Fibroblast of skin of right biceps (primary cell): ENCODE results near the gene LAPTM5.

Experiments used
- DNase-seq: peaks from one replicate; pipeline ENCODE4 v3.0.0-alpha.2; 2013

LAPTM5 gene

DNA sequence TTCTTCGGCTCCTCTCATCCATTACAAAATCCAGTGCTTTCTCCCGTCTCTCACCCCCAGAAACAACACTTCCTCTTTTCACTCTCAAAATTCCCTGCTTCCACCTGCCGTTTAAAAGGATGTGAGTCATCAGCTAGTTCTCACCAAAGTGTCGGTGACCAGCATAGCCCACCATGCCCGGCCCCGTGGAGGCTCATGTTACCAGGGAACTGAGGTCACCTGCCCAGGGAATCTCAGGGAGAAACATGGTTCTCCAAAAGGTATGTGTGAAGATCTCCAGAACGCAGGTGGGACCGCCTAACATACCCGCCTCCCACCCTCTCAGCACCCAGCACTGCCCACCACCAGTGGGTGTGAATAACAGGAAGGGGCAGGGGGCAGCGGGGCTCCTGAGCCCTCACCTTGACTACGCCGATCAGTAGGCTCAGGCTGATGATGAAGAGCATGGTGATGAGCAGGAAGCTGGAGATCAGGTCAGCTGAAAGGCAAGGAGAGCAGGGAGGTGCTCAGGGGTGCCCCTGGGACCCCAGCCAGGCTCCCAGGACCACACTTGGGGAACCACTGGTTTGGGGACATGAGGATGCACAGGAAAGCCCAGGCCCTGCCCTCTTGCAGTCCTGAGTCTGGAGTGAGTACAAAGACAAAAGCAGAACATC lies 16.2 kb downstream of the LAPTM5 start:
- no peak for DNase-seq

DNA sequence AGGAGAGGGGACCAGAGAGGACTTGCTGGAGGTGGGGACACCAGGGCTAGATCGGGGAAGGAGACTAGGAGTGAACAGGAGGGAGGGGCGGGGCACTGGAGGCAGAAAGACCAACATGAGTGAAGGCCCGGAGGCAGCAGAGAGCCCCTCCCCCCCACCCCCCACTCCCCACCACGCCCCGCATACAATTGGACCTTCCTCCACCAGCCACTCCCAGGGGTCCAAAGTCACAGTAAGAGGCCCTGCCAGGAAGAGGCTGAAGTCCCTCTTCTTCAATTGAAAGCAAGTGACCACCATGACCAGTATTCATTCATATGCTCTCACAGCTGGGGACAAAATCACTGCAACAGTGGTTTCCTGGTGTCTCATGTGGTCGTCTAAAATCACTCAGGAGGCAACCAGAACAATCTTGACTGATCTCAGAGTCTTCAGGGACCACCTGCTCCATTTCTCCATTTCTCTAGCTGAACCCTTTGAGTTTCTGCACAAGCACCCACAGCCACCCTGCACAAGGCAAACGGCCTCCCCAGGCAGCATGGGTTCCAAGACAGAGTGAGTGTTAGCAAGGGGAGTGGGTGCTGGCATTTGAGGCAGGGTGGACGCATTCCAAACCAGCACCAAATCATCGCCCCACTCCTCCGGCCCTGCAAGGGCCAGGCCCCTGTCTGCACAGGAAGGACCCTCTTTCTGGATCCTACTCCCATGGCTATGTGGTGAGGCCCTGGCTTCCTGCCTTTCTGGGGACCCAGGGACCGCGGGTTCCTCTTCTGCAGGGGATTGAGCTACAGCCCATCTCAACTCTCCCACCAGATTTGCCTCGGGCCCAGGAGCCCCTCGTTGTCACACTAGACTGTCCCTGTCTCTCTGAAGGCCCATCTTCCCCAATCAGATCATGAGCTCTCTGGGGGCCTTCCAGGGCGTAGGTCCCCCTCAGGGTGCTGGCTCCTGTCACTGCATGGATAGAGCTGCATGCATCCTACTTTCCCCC lies 17.0 kb downstream of the LAPTM5 start:
- DNase-seq = no peak

DNA sequence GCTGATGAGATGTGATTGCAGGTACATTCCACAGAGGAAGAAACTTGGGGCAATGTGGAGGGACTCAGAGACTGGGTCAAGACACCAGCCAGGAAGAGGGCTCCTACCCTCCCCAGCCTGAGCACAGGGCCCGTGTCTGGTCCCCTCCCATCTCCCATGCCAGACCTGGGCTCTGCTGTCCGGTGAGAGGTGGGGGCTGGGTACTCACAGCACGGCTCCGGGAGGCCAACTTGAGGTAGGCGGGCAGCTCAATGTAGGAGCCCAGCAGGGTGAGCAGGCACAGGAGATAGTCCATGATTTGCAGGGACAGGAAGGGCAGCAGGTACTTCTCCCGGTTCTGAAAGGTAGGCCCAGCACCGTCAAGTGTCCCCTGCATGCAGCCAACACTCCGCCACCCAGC lies 18.0 kb downstream of the LAPTM5 start:
- DNase-seq = no peak

DNA sequence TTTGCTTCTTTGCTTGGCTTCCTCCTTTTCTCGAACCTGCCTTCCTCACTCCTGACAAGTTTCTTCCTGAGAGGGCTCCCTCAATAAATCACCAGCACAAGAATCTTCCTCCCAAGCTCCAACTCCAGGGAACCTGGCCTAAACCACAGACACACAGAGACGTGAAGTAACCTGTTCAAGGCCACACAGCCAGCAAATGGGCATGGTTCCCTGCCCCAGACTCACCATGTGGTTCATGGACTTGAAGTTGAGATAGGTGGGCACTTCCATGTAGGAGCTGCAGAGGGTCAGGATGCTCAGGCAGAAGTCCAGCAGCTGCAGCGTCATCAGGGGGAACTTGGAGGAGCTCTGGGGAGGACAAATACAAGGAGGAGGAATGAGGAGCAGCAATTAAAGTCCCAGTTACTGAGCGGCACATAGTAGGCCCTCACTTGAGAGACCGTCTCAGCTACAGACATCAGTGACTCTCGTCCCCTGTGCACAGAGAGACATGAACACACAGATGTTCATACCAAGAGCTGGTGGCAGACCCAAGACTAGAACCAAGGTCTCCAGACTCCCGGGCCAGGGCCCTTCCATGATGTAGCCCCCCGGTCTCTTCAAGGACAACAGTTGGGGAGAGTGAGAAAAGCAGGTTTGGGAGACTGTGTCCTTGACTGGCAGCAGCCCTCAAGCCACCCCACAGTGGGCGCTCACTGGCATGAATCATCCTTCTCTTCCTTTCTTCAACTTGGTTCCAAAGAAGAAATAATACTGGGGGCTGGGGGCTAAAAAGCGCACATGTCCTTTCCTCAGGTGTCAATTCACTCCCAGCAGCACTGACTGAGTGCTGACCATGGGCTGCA lies 18.6 kb downstream of the LAPTM5 start:
- DNase-seq = no peak

DNA sequence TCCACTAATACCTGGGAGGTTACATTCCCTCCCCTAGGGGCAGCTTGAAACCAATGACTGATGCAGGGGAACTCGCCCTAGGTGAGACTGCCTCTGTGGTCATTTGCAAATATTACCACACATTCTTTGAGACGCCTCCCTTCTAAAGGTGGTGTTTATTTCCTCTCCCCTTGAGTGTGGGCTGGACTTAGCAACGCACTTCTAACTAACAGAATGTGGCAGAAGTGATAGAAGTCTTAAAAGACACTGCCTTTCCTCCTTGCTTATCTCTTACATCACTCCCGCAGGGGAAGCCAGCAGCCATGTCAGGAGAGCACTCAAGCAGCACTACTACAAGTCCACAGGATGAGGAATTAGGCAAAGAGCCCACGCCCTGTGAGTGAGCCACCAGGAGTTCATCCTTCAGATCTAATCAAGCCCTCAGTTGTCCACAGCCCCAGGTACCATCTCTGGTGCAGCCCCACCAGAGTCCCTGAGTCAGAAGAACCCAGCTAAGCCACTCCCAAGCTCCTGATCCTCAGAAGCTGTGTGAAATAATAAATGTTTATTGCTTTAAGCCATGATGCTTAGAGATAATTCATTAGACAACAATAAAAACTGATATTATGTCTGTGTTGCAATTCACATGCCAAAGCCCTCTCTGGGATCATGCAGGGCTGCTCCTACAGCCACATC lies 19.4 kb downstream of the LAPTM5 start:
- no peak for DNase-seq

DNA sequence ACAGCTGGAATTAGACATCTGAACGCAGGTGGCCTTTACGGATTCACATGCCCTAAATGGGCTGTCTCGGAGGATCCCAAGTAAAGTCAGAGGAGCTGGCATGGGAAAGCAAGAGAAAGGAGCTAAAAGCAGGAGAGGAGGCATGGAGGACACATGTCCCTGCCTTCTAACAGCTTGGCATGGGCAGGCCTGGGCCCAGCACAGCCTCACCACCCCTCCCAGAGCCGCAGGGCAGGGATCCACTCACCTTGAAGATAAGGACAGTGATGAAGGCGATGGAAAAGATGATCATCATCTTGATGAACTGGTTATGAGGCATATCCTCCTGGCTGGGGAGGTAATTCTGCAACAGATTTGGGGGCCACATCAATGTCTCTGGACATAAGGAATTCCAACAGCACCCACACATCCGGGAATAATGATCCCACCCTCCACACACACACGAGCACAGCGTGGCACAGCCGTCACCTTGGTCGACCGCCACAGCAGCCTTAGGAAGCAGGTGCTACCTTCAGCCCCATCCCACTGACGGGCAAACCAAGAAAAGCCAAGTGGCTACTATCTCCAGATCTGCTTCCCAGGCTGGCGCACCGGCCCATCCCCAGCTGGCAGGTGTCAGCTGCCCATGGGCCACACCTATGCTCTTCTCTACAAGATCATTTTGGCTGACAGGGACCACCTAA lies 20.1 kb downstream of the LAPTM5 start:
- DNase-seq = no peak

DNA sequence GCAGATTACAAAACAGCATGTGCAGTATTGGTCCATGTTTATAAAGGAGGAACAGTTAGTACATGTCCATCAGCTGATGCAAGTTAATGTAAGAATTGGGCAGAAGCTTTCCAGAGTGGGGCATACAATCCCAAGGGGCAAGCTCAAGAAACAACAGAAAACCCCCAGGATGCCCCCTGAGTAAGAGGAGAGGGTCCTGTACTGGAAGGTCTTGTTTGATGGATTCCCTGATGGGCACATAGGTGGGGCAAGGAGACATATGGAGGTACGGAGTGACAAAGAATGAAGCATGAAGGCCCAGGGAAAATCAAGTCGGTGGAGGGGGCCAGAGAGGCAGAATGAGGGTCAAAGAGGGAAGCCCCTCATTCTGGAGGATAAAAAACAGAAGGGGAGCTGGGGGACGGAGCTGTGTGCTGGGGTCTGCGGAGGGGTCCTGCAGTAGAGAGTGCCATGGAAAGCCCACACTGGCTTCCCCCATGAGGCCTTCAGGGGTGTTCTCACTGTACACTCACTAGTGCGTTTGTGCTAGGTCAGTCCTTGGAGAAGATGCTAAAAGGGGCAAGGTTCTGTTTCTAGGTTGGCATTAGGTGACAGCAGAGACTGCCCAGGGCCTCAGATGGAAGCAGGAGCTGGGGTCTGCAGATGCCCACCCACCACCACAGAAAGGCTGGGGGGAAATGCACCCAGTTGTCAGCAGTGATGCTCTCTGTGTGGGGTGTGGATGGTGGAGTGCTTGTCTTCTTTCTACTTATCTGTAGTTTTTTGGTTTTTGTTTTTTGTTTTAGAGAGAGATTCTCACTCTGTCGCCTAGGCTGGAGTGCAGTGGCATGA lies 21.7 kb downstream of the LAPTM5 start:
- no peak for DNase-seq

DNA sequence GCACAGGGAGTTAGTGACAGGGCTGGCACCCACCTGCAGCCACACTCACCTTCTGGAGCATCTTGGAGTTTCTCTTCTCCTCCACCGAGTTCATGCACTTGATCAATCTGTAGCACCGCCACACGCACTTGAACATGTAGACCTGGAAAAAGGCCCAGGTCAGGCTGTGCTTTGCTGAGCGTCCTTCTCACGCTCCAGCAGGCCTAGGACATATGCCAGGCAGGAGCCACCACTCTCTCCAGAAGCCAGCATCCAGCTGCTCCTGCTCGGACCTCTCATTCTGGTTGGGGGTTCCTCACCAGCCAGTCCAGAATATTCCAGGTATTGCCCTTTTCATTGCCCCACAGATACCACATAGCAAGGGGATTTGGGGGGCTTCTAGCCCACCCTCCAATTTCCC lies 22.4 kb downstream of the LAPTM5 start:
- DNase-seq = no peak

DNA sequence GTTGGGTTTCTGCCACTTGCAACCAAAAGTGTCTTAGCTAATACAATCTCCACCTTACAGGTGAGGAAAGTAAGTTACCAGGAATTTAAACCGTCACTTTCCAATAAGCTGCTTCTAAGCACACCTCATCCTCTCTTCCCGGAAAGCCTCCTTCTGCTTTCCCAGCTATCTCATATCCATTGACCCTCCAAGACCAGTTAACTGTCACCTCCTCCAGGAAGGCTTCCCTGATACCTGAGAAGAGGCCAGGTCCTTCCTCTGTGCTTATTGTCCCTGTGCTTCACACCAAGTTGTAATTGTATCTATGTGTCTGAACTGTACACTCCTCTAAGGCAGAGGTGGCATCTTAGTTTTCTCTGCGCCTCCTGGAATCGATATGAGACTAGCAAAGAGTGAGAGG lies 23.0 kb downstream of the LAPTM5 start:
- no peak for DNase-seq

DNA sequence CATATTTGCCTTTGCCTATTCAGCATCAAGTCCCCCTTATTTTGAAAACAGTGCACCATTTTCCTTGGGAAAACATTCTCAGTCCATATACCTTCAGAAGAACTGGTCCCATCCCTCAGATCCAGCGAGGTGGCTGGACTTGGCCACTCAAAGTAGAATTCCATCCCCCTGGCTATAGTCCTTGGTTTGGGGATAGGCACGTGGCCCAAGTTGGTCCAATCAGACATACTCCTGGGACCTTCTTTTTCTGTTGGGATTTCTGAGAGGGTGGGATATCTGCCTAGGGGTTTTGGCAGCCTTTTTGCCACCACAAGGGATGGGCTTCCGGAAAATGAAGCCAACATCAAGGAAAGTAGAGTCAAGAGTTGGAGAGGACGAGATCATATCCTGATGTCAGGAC lies 23.5 kb downstream of the LAPTM5 start:
- no peak for DNase-seq

DNA sequence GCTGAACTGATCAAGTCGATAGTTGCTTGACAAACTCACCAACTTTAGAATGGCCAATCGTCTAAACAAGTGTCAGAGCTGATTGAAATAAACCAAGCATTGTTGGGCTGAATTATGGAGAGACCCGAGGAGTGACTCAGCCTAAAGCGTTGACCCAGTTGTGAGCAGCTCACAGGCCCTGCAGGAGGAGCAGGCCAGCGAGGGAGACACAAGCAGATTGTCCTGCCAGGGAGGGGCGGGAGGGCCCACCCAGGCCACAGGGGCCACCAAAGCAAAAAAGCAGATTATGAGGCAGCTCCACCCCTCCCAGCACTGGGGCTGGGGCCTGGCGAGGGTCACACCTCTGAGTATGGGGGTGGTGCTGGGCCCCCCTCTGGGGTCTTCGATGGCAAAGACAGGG lies 24.1 kb downstream of the LAPTM5 start:
- no peak for DNase-seq

DNA sequence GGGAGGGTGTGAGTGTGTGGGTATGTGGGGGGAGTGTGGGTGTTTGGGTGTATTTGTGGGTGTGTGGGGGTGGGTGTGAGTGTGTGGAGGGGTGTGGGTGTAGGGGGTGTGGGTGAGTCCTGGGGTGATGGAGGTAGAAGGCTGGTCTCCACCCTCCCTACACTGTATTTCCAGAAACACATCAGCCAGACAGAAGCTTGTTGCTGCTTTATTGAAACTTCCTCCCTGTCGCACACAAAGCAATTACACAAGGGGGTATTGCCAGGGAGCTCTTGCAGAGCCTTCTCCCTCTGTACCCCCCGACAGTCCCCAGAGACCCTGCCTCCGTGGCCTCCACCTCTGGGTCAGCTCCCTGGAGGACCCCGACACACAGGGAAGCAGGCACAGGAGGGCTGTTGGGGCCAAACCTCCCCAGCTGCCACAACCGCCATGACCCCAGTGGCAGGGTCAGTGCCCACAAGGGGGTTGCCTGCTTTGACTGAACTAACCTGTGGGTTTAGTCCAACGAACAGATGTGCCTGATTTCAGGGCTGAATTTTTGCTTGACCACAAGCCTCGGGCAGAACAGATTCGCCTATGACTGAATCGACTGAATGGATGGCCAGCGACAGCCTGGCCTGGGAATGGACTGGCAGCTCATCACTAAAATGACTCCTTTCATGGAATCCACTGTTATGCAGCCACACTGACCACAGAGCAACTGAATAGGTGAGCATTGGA lies 25.1 kb downstream of the LAPTM5 start:
- peak; percentile 19 for DNase-seq

DNA sequence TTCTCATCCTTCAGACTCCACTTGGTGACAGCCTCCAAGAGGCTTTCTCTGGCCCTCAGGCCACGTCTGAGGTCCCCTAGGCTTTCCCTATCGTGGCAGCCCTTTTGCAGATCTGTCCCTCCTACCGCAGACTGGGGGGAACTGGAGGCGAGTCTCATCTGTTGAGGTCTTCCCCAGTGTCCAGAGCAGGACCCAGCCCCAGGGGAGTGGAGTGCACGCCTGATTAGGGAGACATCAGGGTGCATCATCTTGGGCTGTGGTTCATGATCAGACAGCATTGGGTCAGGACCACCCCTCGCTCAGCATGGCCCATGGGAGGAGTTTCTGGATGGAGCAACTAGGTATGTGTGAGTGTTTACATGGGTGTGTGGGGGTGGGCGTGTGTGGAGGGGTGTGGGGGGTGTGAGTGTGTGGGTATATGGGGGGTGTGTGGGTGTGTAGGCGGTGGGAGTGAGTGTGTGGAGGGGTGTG lies 25.7 kb downstream of the LAPTM5 start:
- no peak for DNase-seq

DNA sequence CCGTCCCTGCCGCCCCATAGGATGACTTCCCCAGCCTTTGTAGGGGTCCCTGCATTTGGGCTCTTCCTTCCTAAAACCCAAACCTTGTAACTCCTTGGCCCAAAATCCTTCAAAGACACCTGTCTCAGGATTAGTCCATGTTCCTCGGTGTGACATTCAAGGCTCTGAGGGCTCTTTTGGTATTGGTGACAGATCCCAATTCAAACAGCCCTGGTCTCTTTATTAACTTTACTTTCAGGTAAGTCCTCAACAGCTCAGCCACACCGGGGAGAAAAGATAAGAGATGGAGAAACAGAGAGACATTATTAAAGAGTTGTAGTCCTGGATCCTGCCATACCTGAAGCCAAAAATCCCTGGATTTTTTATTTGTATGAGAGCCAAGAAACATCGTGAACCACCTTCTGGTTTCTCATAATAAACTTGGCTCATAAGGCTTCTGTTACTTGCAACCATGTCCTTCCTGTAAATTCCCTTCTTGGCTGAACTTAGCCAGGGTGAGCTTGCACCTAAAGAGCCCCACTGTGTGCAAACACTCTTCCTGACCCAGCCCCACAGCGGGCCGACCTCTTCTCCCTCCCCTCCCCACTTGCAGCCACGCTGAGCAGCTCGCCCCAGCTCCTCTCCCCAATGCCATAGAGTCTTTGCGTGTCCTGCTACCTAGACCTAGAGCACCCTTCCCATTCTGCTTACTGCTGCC lies 26.3 kb downstream of the LAPTM5 start:
- DNase-seq = no peak

DNA sequence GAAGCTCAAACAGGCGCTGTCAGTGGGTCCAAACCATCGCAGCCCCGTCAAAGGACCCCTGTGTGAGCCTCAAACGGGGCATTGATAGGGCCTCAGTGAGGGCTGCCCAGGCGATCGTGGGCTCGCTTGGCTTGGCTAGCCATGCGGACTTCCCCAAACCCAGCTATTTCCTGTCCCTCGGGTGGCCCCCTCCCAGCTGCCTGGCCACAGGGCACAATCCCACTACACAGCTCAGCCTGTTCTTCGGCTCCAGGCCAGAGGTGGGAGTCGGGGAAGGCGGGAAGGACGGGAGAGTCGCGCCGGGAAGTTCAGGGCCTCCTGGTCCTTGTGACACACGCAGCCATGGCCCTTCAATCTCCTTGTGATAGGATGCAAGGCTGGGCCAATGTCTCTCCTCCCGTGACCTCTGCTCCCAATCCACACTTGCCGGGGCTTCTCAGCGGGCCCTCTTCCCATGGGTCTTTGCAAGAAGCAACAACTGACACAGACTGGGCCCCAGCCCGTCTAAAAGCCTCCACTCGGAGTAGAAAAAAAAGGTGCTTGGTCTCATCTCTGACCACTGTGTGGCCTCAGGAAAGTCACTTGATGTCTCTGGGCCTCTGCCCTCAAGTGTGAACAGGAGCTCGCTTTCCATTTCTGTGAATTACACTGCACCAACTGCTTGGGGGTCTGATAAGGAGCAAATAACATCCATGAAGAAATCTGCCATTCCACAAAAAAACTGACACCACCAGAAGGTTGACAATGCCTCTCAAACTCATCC lies 27.0 kb downstream of the LAPTM5 start:
- DNase-seq = no peak

DNA sequence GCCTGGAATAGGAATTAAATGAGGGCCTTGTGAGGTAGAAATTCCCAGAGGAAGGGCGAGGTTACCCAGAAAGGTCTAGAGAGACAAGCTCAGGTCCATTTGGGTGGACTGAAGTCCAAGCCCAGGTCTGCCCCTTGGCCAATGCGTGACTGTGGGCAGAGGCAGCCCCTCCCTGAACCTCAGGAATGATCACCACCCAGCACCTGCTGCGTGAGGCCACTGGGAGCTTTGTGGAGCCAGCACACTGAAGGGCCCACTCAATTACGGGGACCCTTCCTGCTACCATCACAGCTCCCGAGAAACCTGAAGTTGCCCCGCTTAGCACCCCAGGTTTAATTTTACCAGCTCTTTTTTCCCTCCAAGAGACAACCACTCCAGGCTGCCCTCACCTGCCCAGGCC lies 27.7 kb downstream of the LAPTM5 start:
- no peak for DNase-seq

DNA sequence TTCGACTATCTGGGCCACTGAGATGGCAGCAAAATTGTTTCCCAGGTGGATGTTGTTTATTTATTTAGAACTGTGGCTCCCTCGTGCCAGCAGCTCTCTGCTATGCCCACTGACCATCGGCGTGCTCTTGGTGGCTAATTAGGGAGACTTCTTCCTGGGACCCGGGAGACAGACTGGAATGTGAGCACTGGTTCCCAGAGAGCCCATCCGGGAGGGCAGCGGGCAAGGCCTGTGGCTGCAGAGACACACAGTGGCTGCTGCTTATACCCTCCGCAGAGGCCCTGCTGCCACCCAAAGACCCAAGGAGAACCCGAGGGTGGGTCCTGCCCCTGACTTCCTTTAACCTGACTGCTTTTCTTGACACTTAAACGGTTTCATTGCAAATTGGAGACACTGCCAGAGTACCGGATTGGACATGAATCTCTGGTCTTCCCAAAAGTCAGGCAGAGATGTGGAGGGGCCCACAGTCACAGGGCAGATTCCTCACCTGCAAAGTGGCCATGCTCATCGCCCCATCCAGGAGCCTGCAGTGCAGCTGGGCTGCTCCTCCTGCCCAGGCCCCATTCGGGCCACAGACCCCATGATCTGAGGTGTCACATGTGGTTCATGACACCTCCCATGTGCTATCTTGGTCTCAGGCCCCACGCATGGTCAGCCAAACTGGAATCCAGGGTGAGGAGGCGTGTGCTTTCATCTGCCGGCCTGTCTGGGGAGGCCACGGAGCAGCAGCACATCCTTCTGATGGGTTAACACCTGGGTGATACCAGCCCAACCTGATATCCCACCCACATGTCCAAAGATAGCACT lies 28.5 kb downstream of the LAPTM5 start:
- no peak for DNase-seq

DNA sequence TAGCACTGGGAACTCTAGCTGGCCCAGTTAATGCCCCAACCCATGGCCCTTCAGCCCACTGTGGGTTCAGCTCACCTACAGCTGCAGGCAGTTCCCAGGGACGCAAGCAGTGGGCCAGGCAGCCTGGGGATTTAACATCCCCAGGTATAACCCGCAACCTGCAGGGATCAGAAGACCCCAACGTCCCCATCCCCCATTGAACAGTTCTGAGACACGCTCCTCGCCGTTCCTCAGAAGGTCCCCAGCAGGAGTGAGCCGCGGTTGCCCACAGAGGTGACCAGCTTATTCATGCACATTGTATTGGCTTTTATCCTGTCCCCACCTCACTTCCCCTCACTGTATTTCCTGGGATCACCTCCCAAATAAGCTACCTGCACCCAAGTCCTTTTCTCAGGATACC lies 29.2 kb downstream of the LAPTM5 start:
- DNase-seq = no peak
